Measurements from ENCODE around the gene HHIP.

DNA sequence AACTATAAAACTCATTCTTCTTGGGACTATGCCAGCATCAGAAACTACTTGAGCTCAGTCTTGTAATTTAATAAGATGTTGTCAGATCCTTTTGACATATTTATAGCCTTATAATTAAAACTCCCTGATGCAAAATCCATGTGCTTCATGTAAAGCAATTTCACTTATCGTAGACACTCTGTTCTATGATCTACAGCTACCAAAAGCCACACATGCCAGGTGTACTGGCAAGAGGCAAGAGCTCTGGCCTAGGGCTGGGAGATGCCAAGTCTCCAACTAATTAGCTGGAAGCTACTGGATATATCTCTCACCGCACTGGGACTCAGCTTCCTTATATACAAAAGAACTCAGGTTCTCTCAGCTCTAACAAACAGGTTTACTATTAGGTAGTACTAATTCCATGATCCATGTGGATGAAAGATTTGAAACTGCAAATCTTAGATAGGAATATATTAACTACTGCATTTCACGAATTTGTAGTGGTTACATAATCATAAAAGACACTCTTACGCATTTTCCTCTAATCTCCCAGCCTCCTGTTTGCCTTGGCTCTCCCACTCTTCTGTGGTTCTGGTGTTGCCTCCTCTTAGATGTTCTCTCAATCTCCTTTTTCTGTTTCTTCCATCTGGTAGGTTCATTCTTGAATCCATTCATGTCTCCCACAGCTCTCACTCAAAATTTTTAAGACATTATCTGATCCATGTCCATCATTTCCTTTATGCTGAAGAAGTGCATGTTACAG is 103.0 kb downstream of the HHIP start:
- TF ChIP-seq, protein P1, sequence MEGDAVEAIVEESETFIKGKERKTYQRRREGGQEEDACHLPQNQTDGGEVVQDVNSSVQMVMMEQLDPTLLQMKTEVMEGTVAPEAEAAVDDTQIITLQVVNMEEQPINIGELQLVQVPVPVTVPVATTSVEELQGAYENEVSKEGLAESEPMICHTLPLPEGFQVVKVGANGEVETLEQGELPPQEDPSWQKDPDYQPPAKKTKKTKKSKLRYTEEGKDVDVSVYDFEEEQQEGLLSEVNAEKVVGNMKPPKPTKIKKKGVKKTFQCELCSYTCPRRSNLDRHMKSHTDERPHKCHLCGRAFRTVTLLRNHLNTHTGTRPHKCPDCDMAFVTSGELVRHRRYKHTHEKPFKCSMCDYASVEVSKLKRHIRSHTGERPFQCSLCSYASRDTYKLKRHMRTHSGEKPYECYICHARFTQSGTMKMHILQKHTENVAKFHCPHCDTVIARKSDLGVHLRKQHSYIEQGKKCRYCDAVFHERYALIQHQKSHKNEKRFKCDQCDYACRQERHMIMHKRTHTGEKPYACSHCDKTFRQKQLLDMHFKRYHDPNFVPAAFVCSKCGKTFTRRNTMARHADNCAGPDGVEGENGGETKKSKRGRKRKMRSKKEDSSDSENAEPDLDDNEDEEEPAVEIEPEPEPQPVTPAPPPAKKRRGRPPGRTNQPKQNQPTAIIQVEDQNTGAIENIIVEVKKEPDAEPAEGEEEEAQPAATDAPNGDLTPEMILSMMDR (IDR thresholded peaks at IDR 0.05): no peak
- TF ChIP-seq POLR2A (IDR thresholded peaks at IDR 0.05): no peak
